Measurements from ENCODE around the gene ZBTB7C.

ZBTB7C gene

DNA sequence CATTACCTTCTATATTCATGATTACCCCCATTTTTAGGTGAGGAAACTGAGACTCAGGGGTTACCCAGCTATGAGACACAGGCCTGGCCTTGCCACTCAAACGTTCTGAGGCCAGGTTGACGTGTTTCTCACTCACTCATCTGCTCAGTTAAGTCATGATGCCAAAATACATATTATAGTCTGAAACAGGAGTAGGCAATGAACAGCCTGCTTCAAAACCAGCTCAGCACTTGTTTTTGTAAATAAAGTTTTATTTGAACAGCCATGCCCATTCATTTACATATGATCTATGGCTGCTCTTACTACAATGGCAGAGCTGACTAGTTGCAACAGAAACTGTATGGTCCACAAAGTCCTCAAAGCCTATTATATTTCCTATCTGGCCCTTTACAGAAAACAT is 404.6 kb downstream of the ZBTB7C start:
- TF ChIP-seq CTCF (IDR thresholded peaks at IDR 0.05; ENCODE audit: insufficient read depth, low read length, poor library complexity, severe bottlenecking) (no peak), EZH2phosphoT487 (conservative IDR thresholded peaks at IDR 0.05; ENCODE audit: low read length) (no peak)
- H3K27ac ChIP-seq (ENCODE audit: low read depth, low read length) = no peak overlapping the region
- no peaks in the 10 kb centered on the region for H3K79me2 ChIP-seq (ENCODE audit: insufficient read depth, low read length)
- no peak overlapping the region for H3K4me2 ChIP-seq (ENCODE audit: low read depth, low read length, poor library complexity, severe bottlenecking)
- H3K9me3 ChIP-seq (ENCODE audit: insufficient read depth, low read length) = no peaks in the 10 kb centered on the region
- H3K9ac ChIP-seq (ENCODE audit: low read length) = no peak overlapping the region
- H3K9me2 ChIP-seq (replicated peaks; ENCODE audit: insufficient read depth, low read length) = no peaks in the 10 kb centered on the region
- H3F3A ChIP-seq (ENCODE audit: insufficient read depth) = no peaks in the 10 kb centered on the region
- H3K36me3 ChIP-seq (ENCODE audit: low read length) = no peaks in the 10 kb centered on the region
- no peaks in the 10 kb centered on the region for H3K27me3 ChIP-seq (ENCODE audit: low read length)
- no peak overlapping the region for H2AFZ ChIP-seq (ENCODE audit: low read depth, low read length, severe bottlenecking)
- no peak overlapping the region for H3K4me3 ChIP-seq (ENCODE audit: insufficient read depth, low read length, poor library complexity, severe bottlenecking)
- no peaks in the 10 kb centered on the region for H4K20me1 ChIP-seq (ENCODE audit: low read depth, low read length)

DNA sequence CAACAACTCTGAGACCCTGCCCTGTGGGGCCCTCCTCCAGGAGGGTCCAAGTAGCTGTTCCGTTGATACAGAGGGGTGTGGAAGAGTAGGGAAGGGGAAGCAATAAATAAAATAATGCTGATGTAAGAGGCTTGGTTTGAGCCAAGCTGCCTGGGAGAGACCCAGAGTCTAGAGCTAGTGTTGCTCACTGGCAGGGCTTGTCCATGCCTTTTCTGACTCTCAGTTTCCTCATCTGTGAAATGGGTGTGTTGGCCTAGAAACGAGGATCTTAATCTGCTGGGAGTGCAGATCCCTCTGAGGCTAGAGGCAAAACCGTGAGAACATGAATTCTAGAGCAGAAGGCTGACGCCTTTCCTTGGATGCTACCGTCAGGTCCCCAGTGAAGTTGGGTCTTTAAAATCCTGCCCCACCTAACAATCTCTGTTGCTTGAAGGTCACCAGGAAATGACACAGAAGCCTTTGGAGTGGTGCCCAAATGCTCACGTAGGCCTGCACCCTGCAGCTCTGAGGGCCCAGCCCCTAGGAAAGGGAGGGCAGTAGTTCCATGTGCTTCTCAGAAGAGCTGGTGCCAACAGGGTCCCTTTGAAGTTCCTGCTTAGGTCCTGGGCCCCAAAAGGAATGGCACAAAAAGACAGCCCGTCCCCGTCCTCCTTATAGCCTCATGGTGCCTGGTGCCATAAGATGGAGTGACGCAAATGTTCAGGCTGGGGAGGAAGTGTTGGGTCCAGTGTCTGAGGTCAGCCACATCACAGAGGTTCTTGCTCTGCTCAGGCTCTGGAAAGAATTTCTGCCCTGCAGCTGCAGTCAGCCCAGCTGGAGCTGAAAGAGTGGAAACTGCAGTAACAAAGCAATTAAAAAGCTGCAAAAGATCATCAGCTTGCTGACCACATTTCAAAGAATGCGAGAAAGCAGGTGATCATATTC is 405.5 kb downstream of the ZBTB7C start:
- H2AFZ ChIP-seq (ENCODE audit: low read depth, low read length, severe bottlenecking) = no peak overlapping the region
- H3K27ac ChIP-seq (ENCODE audit: low read depth, low read length) = no peak overlapping the region

GRCh38 chr18:48002933-48003365 is 406.2 kb downstream of the ZBTB7C start:
- no peak overlapping the region for H3K9ac ChIP-seq (ENCODE audit: low read length)
- H3F3A ChIP-seq (ENCODE audit: insufficient read depth) = no peaks in the 10 kb centered on the region
- no peak overlapping the region for H3K4me2 ChIP-seq (ENCODE audit: low read depth, low read length, poor library complexity, severe bottlenecking)
- H3K4me3 ChIP-seq (ENCODE audit: insufficient read depth, low read length, poor library complexity, severe bottlenecking) = no peak overlapping the region
- no peak overlapping the region for H3K27ac ChIP-seq (ENCODE audit: low read depth, low read length)
- H3K27me3 ChIP-seq (ENCODE audit: low read length) = no peaks in the 10 kb centered on the region
- TF ChIP-seq CTCF (IDR thresholded peaks at IDR 0.05; ENCODE audit: insufficient read depth, low read length, poor library complexity, severe bottlenecking) (no peak), EZH2phosphoT487 (conservative IDR thresholded peaks at IDR 0.05; ENCODE audit: low read length) (no peak)
- H2AFZ ChIP-seq (ENCODE audit: low read depth, low read length, severe bottlenecking) = no peak overlapping the region
- no peaks in the 10 kb centered on the region for H3K79me2 ChIP-seq (ENCODE audit: insufficient read depth, low read length)
- H4K20me1 ChIP-seq (ENCODE audit: low read depth, low read length) = no peaks in the 10 kb centered on the region
- H3K36me3 ChIP-seq (ENCODE audit: low read length) = no peaks in the 10 kb centered on the region
- H3K9me2 ChIP-seq (replicated peaks; ENCODE audit: insufficient read depth, low read length) = no peaks in the 10 kb centered on the region
- no peaks in the 10 kb centered on the region for H3K9me3 ChIP-seq (ENCODE audit: insufficient read depth, low read length)

More for the DNA sequence above, 405.5 kb downstream of the ZBTB7C start:
- Histone ChIP-seq H3K4me2 (ENCODE audit: low read depth, low read length, poor library complexity, severe bottlenecking) (no peak overlapping the region), H3K9ac (ENCODE audit: low read length) (no peak overlapping the region), H3K27me3 (ENCODE audit: low read length) (no peaks in the 10 kb centered on the region), H3F3A (ENCODE audit: insufficient read depth) (no peaks in the 10 kb centered on the region), H3K9me2 (replicated peaks; ENCODE audit: insufficient read depth, low read length) (no peaks in the 10 kb centered on the region), H3K4me3 (ENCODE audit: insufficient read depth, low read length, poor library complexity, severe bottlenecking) (no peak overlapping the region), H3K9me3 (ENCODE audit: insufficient read depth, low read length) (no peaks in the 10 kb centered on the region), H4K20me1 (ENCODE audit: low read depth, low read length) (no peaks in the 10 kb centered on the region), H3K79me2 (ENCODE audit: insufficient read depth, low read length) (no peaks in the 10 kb centered on the region), H3K36me3 (ENCODE audit: low read length) (no peaks in the 10 kb centered on the region)
- no peak for TF ChIP-seq CTCF (IDR thresholded peaks at IDR 0.05; ENCODE audit: insufficient read depth, low read length, poor library complexity, severe bottlenecking)
- TF ChIP-seq EZH2phosphoT487 (conservative IDR thresholded peaks at IDR 0.05; ENCODE audit: low read length) = no peak

Measured in SU-DHL-6 (cell line).